Hepatocyte (in vitro differentiated cells): ENCODE results near the gene GLUL. TPM values are rescaled to one million over a fixed set of nuclear protein-coding genes. Genes with fewer than 3 reads are reported as not detected.
A peak's percentile ranks its signal among the peaks of the same experiment; 100 is the strongest.

Experiments
- DNase-seq: peaks from one replicate; pipeline ENCODE4 v3.0.0-alpha.2; 2016; ENCODE audit warnings: low spot score
- H2AFZ ChIP-seq: fragments of 200-600 bp; sonication (generic); 2 replicates; pipeline ENCODE4 v1.6.0; 2016; ENCODE audit warnings: antibody characterized with exemption, mild to moderate bottlenecking
- H3K27ac ChIP-seq: fragments of 200-600 bp; sonication (generic); 2 replicates; pipeline ENCODE4 v1.5.1; 2016; ENCODE audit warnings: mild to moderate bottlenecking
- H3K27me3 ChIP-seq: fragments of 200-600 bp; sonication (generic); 2 replicates; pipeline ENCODE4 v1.6.1; 2016
- H3K36me3 ChIP-seq: fragments of 200-600 bp; sonication (generic); replicated peaks from 2 replicates; pipeline ENCODE4 v1.5.1; 2016; ENCODE audit warnings: low read depth; ENCODE audit not compliant: insufficient read depth
- H3K4me1 ChIP-seq: fragments of 200-600 bp; sonication (generic); 2 replicates; pipeline ENCODE4 v1.5.1; 2016; ENCODE audit warnings: mild to moderate bottlenecking, moderate library complexity; ENCODE audit not compliant: insufficient read depth
- H3K4me2 ChIP-seq: fragments of 200-600 bp; sonication (generic); 2 replicates; pipeline ENCODE4 v1.6.0; 2016
- H3K4me3 ChIP-seq: fragments of 200-600 bp; sonication (generic); 2 replicates; pipeline ENCODE4 v1.5.1; 2016; ENCODE audit warnings: mild to moderate bottlenecking
- H3K79me2 ChIP-seq: fragments of 200-600 bp; sonication (generic); 2 replicates; pipeline ENCODE4 v1.6.0; 2017; ENCODE audit warnings: mild to moderate bottlenecking
- H3K9me2 ChIP-seq: fragments of 200-600 bp; sonication (generic); replicated peaks from 2 replicates; pipeline ENCODE4 v1.6.0; 2017; ENCODE audit warnings: mild to moderate bottlenecking; ENCODE audit not compliant: insufficient read depth
- H3K9me3 ChIP-seq: fragments of 200-600 bp; sonication (generic); 2 replicates; pipeline ENCODE4 v1.5.1; 2016; ENCODE audit warnings: low read depth, mild to moderate bottlenecking
- H4K20me1 ChIP-seq: fragments of 200-600 bp; sonication (generic); 2 replicates; pipeline ENCODE4 v1.6.0; 2016; ENCODE audit warnings: mild to moderate bottlenecking; ENCODE audit not compliant: insufficient read depth, poor library complexity, severe bottlenecking
- EZH2 ChIP-seq: fragments of 200-600 bp; sonication (generic); IDR thresholded peaks from 2 replicates; pipeline ENCODE4 v1.6.1; 2016; ENCODE audit warnings: antibody characterized with exemption, mild to moderate bottlenecking, borderline replicate concordance
- EZH2phosphoT487 ChIP-seq: fragments of 200-600 bp; sonication (generic); IDR thresholded peaks from one replicate; pipeline ENCODE4 v1.6.1; 2018; ENCODE audit warnings: antibody characterized with exemption, mild to moderate bottlenecking, low read depth, moderate library complexity; ENCODE audit not compliant: unreplicated experiment, severe bottlenecking
- WGBS: methylation state at CpG from one replicate; pipeline ENCODE4 v1.1.6; 2016; ENCODE audit warnings: low lambda C conversion rate; ENCODE audit errors: missing lambda C conversion rate; 5-methylcytosine and 5-hydroxymethylcytosine counted together
- polyA plus RNA-seq: library from polyadenylated mRNA; unstranded; fragments of >200 nt; fragmentation: Nextera tagmentation; extraction: Ambion mirVana; gene quantifications from 2 replicates; pipeline ENCODE4 v1.2.1, GENCODE V29; 2016
- total RNA-seq: library from RNA; depleted of rRNA; stranded (reverse); fragments of >200 nt; gene quantifications from 2 replicates; pipeline ENCODE4 v1.2.3, GENCODE V29; 2014
- TF ChIP-seq, protein P1 (sequence below): fragments of 200-600 bp; sonication (generic); IDR thresholded peaks from 2 replicates; pipeline ENCODE4 v1.5.1; 2016; ENCODE audit warnings: antibody characterized with exemption, mild to moderate bottlenecking; ENCODE audit not compliant: poor library complexity

GLUL gene
- total and polyA plus RNA-seq, 2 experiments from 2014 or later, result 747 to 846 TPM

DNA sequence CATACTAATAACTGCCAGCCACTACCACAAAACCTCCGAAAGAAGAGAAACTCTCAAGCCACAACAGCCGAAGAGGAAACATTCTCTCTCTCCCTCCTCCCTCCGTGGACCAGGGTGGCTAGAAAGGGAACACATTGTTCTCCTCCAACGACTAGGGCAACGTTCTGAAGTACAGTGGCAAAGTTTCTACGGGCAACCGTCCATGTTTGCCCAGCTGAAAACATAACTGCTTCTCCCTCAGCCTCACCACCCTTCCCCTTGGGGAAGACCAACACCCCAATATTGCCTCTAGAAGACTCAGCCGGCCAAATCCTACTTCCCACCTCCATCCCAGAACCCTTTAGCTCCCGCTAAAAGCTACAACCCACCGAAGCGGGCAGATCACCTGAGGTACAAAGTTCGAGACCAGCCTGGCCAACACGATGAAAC lies 2.0 kb downstream of the GLUL start:
- Histone ChIP-seq H3K9me2 (no peaks in the 10 kb centered on the region), H3K27ac (peak overlapping the region; percentile 98), H3K4me1 (peaks cover 21% of the 10 kb centered on the region), H3K79me2 (peaks cover 73% of the 10 kb centered on the region), H3K4me2 (peak overlapping the region; percentile 86), H3K9me3 (no peaks in the 10 kb centered on the region), H3K27me3 (no peaks in the 10 kb centered on the region), H2AFZ (no peak overlapping the region), H4K20me1 (peaks cover 59% of the 10 kb centered on the region), H3K36me3 (peaks cover 10% of the 10 kb centered on the region), H3K4me3 (peak overlapping the region; percentile 83)
- TF ChIP-seq, protein P1, sequence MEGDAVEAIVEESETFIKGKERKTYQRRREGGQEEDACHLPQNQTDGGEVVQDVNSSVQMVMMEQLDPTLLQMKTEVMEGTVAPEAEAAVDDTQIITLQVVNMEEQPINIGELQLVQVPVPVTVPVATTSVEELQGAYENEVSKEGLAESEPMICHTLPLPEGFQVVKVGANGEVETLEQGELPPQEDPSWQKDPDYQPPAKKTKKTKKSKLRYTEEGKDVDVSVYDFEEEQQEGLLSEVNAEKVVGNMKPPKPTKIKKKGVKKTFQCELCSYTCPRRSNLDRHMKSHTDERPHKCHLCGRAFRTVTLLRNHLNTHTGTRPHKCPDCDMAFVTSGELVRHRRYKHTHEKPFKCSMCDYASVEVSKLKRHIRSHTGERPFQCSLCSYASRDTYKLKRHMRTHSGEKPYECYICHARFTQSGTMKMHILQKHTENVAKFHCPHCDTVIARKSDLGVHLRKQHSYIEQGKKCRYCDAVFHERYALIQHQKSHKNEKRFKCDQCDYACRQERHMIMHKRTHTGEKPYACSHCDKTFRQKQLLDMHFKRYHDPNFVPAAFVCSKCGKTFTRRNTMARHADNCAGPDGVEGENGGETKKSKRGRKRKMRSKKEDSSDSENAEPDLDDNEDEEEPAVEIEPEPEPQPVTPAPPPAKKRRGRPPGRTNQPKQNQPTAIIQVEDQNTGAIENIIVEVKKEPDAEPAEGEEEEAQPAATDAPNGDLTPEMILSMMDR, result no peak
- TF ChIP-seq EZH2phosphoT487, result no peak
- TF ChIP-seq EZH2, result no peak
- WGBS, result 2% methylated on average over 13 of the region's 13 CpGs
- no peak for DNase-seq

DNA sequence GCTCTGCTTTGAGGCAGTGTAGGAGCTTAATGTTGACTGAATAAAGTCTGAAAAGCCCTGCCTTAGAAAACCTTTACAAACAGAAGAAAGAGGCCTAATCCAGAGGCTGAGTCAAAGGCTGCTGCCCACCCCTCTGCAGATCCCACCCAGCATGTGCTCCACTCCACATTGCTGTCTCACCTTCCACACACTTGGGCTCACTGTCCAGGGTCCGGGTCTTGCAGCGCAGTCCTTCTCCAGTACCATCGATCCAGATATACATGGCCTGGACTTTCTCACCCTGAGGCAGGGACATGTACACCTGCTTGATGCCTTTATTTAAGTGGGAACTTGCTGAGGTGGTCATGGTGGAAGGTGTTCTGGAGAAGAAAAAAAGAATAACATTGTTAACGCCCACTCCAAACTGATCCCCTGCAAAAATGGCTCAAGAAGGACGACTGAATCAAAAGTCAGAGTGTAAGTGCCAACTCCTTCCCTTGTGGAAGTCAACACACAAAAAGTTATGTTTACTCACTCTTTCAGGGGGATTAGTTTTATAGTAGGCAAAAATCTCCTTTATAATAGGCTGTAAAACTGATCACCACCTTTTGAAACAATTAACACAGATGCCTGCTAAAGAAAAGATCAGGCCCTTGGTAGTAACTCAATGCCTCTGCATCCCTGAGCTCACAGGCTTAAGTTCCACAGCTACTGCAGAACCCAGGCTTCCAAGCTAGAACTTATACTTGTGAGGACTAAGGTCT lies 3.0 kb downstream of the GLUL start:
- peak overlapping the region; percentile 98 for H3K27ac ChIP-seq
- peaks cover 73% of the 10 kb centered on the region for H3K79me2 ChIP-seq
- 49% methylated on average over 5 of the region's 5 CpGs for WGBS
- peak overlapping the region; percentile 86 for H3K4me2 ChIP-seq
- H3K4me1 ChIP-seq, result peaks cover 21% of the 10 kb centered on the region
- peaks cover 10% of the 10 kb centered on the region for H3K36me3 ChIP-seq
- no peaks in the 10 kb centered on the region for H3K9me2 ChIP-seq
- peak overlapping the region; percentile 83 for H3K4me3 ChIP-seq
- no peaks in the 10 kb centered on the region for H3K9me3 ChIP-seq
- no peak overlapping the region for H2AFZ ChIP-seq
- peaks cover 60% of the 10 kb centered on the region for H4K20me1 ChIP-seq
- H3K27me3 ChIP-seq, result no peaks in the 10 kb centered on the region
- peak; percentile 38 for TF ChIP-seq EZH2phosphoT487
- TF ChIP-seq, protein P1, result no peak
- DNase-seq, result no peak

DNA sequence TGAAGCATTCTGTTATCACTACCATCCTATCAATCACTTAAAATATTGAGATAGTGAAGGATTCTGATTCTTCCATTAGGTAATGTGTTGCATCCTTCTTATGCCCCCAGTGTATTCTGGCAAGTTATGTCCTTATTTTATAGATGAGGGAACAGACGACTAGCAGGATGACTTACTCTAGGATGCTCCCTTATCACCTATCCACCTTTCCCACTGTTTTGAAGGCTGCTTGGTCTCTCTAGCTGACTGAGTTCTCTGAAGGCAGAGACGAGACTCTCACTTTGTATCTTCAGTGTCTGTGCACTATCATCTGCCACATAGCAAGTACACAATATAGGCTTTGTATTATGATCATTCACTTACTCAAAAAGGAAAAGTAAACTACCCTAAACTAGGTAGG lies 4.0 kb downstream of the GLUL start:
- Histone ChIP-seq H3K79me2 (peaks cover 68% of the 10 kb centered on the region), H3K27me3 (no peaks in the 10 kb centered on the region), H3K36me3 (peaks cover 10% of the 10 kb centered on the region), H2AFZ (no peak overlapping the region), H3K4me1 (peaks cover 16% of the 10 kb centered on the region), H4K20me1 (peaks cover 66% of the 10 kb centered on the region), H3K9me3 (no peaks in the 10 kb centered on the region), H3K4me3 (no peak overlapping the region), H3K4me2 (peak overlapping the region; percentile 86), H3K27ac (no peak overlapping the region), H3K9me2 (no peaks in the 10 kb centered on the region)
- WGBS, result 88% methylated on average over 2 of the region's 2 CpGs
- TF ChIP-seq, protein P1, result no peak
- TF ChIP-seq EZH2, result no peak
- no peak for TF ChIP-seq EZH2phosphoT487
- no peak for DNase-seq
